Measurements from ENCODE around the gene OR8D2.
"Not testable (repeated sequence)": the region's sequence is repeated elsewhere in the genome, so short reads cannot be mapped to it uniquely, and the experiment has no call there.

OR8D2 gene

DNA sequence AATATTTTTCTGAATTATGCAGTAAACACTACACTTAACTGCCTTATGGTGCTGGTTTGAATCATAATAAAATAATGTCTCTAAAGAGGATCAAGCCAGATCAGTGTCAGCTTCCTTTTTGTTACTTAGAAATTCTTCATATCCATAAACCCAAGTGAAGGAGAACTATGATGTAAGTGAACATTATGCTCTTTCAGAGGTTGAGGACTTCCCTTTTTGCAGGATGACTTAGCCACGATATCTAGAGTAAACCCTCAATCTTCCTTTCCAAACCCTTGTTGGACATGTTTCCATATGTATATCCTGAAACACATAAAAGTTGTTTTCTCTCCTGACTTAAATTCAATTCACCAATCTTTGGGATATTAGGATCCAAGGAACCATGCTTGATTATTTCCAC lies 25.3 kb downstream of the OR8D2 start:
- in situ Hi-C loops (cut with HindIII; ENCODE audit: low sequenced_read_pairs) = no loop called here

DNA sequence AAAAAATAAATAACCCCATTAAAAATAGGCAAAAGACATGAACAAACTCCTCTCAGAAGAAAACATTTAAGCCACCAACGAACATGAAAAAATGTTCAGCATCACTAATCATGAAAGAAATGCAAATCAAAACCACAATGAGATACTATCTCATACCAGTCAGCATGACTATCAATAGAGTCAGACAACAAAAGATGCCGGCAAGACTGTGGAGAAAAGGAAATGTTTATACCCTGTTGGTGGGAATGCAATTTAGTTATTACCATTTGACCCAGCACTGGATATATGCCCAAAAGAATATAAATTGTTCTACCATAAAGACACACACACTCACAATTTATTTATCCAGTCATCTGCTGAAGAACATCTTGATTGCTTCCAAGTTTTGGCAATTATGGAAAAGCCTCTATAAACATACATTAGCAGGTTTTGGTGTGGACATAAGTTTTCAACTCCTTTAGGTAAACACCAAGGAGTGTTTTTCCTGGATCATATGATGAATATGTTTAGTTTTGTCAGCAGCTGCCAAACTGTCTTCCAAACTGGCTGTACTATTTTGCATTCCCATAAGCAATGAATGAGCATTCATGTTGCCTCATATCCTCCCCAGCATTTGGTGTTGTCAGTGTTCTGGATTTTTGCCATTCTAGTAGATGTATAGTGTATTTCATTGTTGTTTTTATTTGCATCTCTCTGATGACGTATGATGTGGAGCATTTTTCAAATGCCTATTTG lies 34.2 kb downstream of the OR8D2 start:
- in situ Hi-C loops (cut with HindIII; ENCODE audit: low sequenced_read_pairs) = no loop called here

DNA sequence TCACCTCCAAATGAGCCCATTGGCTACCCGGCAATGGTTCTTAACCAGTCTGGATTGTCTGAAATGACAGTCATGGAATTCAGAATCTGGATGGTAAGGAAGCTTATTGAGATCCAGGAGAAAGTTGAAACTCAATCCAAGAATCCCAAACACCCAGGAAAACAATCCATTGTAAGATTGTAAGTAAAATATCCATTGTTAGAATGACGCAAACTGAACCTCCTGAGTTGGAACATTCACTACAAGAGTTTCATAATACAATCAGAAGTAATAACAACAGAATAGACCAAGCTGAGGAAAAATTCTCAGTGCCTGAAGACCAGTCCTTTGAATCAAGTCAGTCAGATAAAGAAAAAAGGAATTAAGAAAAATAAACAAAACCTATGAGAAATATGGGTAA lies 41.7 kb downstream of the OR8D2 start:
- in situ Hi-C loops (cut with HindIII; ENCODE audit: low sequenced_read_pairs) = no loop called here

DNA sequence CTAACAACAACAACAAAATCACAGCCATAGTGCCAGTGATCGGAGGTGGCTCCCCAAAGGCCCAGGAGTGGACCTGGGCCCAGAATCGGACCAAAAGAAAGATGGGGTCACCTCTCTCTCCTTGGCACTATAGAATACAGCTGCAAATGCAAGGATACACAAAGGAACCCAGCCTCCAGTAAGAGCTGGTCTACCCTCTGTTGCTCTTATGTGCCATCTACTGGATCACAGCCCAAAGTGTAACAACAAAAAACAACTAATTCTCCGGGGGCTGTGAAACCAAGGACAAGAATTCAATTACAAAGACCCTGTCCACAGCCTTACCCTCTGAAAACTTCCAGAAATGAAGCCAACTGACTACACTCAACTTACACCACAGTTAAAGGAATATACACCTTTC lies 42.2 kb downstream of the OR8D2 start:
- in situ Hi-C loops (cut with HindIII; ENCODE audit: low sequenced_read_pairs) = no loop called here

DNA sequence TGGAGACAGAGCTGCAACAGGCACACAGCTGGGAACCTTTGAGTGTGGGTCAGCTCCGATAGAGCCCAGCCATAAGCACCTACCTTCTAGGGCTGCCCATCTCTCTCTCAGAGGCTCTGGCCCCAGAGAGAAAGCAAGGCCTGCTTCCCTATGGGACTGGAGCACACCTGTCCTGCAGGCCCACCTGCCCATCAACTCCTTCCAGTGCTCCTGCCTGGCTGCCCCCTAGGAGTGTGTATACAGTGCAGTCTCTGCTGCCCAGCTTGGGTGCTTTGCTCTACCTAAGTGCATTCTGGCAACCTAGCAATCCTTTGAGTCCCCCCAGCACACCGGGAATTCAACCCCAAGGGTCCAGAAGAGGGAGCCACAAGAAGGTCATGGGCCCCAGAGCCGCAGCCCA lies 42.8 kb downstream of the OR8D2 start:
- in situ Hi-C loops (cut with HindIII; ENCODE audit: low sequenced_read_pairs) = no loop called here

DNA sequence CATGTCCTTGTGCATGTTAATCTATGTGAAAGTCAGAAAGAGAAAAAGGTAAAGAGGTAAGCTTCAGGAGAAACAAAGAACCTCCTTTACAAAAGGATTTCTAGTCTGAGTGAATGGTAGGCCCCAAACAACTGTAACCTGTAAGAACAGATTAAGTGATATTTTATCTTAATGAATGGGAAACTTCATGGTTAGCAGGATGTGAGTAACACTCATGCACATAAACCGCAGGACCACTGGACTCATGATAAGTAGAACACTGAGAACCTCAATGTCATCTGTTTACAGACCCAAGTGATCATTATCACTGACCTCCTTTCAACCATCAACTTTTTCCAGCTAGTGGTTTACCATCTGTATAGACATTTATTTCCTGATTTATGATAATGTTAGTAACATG lies 43.9 kb downstream of the OR8D2 start:
- in situ Hi-C loops (cut with HindIII; ENCODE audit: low sequenced_read_pairs) = no loop called here

DNA sequence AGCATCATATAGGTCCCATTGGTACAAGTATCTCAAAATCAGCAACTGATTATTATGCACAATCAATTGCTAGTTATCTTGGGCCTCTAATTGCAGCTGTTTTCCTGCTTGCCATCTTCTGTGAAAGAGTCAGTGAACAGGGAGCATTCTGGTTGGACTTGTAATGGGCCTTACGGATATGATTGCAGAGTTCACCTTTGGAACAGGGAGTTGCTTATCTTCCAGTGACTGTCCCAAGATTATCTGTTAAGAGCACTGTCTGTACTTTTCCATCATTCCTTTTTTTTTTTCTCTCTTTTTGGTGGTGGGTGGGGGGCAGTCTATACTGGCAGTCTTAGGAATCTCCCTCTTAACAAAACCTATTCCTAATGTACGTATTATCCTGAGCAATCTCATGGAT lies 46.0 kb downstream of the OR8D2 start:
- in situ Hi-C loops (cut with HindIII; ENCODE audit: low sequenced_read_pairs) = no loop called here

DNA sequence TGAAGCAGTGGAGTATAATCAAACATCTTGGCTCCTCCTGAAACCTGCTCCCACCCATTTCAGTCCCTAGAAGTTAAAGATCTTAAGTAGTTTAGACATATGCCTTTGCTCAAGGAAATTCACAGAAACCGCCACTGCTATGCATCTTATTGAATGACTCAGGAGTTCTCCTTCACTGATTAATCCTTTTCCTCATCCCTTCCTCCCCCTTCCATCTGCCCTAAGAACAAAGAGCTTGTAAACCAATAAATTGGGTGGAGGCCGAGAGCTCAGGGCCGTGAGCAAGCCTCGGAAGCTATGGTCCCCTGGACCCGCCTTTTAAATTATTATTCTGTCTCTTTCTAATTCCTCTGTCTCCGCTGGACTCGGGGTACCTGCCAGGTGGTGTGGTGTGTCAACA lies 49.1 kb downstream of the OR8D2 start:
- in situ Hi-C loops (cut with HindIII; ENCODE audit: low sequenced_read_pairs) = not testable (repeated sequence)

Data from DLD1 (cell line).